ENCODE data around the gene TMTC1.

TMTC1 gene

GRCh38 chr12:29519585-29520182, 264.1 kb downstream of the TMTC1 start:
- DNase-seq: no peak

- DNase-seq: no peak
Observed at GRCh38 chr12:29518407-29518806, 265.3 kb downstream of the TMTC1 start.

- no peak for DNase-seq
Observed at GRCh38 chr12:29517264-29517663, 266.5 kb downstream of the TMTC1 start.

GRCh38 chr12:29516431-29516875, 267.3 kb downstream of the TMTC1 start:
- no peak for DNase-seq

GRCh38 chr12:29510591-29511185, 273.1 kb downstream of the TMTC1 start:
- no peak for DNase-seq

DNA sequence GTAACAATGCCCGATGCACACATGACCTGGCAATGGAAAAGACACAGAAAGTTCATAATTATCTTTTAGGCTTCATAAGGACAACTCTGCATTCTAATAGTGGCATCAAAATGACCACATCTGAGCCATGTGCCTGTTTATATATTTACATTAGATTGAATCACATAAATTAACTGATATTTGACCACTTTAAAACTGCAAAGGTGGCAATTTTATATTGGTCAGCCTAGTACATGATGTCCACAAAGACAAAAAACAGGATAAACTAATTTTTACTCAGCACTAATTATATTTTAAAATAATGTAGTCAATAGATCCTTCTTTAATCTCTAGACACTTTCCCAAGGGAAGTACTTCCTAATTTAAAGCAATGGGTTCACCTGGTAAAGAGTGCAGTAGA, 274.2 kb downstream of the TMTC1 start:
- no peak for DNase-seq

DNA sequence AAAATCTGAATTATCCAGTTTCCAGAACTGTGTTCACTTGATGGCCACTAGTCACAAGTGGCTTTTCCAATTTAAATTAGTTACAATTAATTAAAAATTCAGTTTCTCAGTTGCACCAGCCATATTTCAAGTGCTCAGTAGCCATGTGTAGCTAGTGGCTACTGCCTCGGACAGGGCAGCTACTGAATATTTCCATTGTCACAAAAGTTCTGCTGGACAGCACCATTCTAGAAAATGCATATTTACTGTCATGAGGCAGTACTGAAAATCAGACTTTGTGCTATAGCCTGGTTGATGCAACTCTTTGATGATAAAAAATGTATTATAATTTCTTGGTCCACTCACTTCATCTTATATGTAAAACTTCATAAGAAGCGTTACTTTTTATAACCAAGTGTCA, 274.8 kb downstream of the TMTC1 start:
- no peak for DNase-seq

- DNase-seq: no peak
Observed at GRCh38 chr12:29505122-29505521, 278.6 kb downstream of the TMTC1 start.

DNA sequence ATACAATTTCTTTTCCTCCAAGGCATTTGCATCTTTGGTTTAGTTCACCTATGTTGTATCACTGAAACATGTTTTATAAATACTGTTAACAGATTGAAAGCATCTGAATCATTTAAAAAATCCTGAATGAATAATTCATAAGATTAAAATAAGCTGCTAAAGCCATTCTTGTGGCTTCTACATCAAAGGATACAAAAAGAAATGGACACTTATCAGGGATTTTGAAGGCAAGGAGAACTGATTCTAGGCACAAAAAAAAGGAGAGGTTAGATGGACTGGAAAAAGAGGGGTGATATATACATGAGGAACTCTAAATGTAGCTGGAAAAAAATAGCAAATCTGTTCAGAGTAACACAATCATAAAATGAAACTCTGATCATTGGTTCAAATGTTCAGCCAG, 280.5 kb downstream of the TMTC1 start:
- no peak for DNase-seq

GRCh38 chr12:29499235-29499634, 284.5 kb downstream of the TMTC1 start:
- DNase-seq: no peak

DNA sequence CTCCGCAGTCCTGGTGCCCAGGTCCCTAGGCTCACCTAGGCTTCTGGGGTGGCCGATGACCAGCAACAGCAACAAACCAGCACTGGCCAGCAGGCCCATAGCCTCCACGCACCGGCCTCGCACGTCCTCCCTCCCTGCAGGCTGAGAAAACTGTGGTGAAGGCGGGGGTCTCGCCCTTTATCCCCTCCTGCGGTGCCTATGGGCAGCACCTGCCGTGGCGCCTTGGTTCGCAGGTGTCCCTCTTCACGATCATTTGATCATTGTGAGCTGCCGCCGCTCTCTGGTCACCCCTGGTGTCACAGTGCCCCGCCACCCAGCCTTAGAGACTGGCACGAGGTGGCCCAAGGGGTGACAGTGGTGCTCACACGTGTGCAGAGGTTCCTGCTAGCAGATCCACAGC, 286.2 kb downstream of the TMTC1 start, which contains the start of gene OVCH1:
Gene OVCH1 (minus strand): TSS at position 99 of the 400 bp plus-strand sequence. CDS start 0 bp downstream, at position 99.
- no peak for DNase-seq

DNA sequence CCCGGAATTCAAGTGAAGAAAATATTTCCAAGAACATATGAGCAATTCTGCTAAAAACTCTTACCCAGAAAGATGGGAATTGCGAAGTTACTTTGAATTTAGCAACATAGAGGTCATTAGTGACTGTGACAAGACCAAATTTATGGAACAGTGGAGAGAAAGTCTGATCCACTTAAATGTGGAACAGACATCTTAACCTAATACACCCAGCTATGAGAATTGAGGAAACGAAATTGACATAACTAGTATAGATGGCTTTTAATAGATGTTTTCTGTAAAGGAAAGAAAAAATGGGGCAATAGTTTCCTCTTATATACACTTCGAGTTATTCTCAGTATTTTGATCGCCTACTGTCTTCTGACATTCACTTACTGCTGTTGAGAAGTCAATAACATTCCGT, 290.9 kb downstream of the TMTC1 start:
- DNase-seq: no peak

DNA sequence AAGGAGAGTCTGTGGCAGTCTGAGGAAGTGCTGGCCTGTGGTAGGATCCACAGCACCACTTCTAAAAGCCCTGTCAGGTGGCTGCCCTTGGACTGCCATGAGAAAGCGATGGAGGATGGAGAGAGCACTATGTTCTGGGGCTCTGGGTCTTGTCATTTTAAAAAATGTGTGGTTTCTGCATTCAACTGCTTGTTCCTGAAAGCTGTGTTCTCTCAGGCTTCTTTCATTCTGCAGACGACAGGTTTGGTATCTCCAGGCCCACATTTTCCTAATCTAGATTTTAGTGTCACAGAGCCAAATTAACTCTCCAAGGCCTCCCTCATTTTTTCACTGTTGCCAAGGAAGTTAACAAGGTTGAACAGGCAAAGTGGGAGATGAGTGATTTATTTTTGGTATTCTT, 296.8 kb downstream of the TMTC1 start:
- DNase-seq: no peak

GRCh38 chr12:29463198-29463597, 320.5 kb downstream of the TMTC1 start:
- no peak for DNase-seq

DNA sequence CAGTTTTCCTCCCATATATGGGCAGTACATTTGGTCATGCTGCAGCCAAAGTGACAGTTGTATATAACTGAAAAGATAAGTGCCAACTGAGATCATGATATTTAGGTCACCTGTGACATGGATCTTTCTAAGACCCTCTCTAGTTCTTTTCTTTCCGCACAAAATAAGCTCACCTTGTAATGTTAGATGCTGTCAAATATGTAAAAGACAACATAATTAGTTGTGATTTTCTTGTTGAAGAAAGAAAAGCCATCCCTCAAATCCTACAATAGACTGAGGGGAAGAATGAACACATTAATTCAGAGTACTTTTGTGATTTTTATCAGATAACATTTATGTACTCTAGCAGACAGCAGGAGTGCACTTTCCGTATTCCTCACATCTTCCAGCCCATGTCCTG, 323.7 kb downstream of the TMTC1 start:
- DNase-seq: no peak

- no peak for DNase-seq
Observed at GRCh38 chr12:29455087-29455486, 328.7 kb downstream of the TMTC1 start.

DNA sequence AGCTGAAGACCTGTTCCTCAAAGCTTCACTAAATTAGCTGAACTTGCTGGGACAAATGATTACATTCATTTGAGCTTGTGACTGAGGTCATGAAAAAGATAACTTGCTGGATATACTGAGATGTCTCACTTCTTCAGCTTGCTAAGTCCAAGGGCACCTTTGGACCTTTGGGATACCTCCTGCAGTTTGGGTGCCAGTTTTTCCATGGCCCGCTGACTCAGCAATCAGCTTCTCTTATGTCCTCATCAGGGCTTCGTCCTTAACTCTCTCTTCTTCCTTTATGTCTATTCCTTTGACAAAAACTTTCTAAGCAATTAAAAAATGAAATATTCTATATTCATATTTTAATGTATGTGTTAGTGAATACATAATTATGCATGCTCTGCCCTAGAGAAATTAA, 331.9 kb downstream of the TMTC1 start:
- no peak for DNase-seq
